Adrenal gland (tissue), 12 donors: Measurements from ENCODE around the gene MLN. TPM values are rescaled to one million over a fixed set of nuclear protein-coding genes. Genes with fewer than 3 reads are reported as not detected.

Experiments used
- DNase-seq, 7 donors: peaks; one replicate each; pipeline ENCODE4 v3.0.0-alpha.2; 2019 to 2020
- H3K27ac ChIP-seq, 5 donors: fragments of 200-600 bp; sonication (generic) in 4 of 5; 1 replicate in 3 of 5; 2 replicates in 2 of 5; pipeline versions ENCODE4 v1.5.1 to v1.8.0; 2016 to 2020; ENCODE audit warnings: mild to moderate bottlenecking in 1 of 5
- H3K27me3 ChIP-seq: fragments of 200-600 bp; 2 replicates; pipeline ENCODE4 v1.8.0; 2021
- H3K36me3 ChIP-seq, 2 donors: fragments of 200-600 bp; replicated peaks in 1 of 2; 1 replicate in 1 of 2; 2 replicates in 1 of 2; pipeline versions ENCODE4 v1.5.1 to v1.8.0; 2018 to 2022
- H3K4me1 ChIP-seq, 2 donors: fragments of 200-600 bp; replicated peaks in 1 of 2; 1 replicate in 1 of 2; 2 replicates in 1 of 2; pipeline versions ENCODE4 v1.5.1 to v1.8.0; 2018 to 2021
- H3K4me3 ChIP-seq, 4 donors: fragments of 200-600 bp; sonication (generic) in 3 of 4; one replicate each; pipeline ENCODE4 v1.5.1; 2016 to 2018
- H3K9me3 ChIP-seq, 3 donors: fragments of 200-600 bp; sonication (generic) in 1 of 3; replicated peaks in 1 of 3; 1 replicate in 2 of 3; 2 replicates in 1 of 3; pipeline versions ENCODE4 v1.5.1 to v1.8.0; 2016 to 2021
- CTCF ChIP-seq, 6 experiments: fragments of 450-650 bp in 4 of 6; fragments of 200-600 bp in 2 of 6; sonication (generic) in 1 of 6; IDR thresholded peaks; 1 replicate in 5 of 6; 2 replicates in 1 of 6; pipeline versions ENCODE4 v1.5.1 to v1.8.0; 2016 to 2021; ENCODE audit warnings: antibody characterized with exemption in 6 of 6, mild to moderate bottlenecking in 2 of 6, moderate library complexity in 1 of 6
- POLR2A ChIP-seq, 2 donors: fragments of 450-650 bp; IDR thresholded peaks; one replicate each; pipeline ENCODE4 v1.6.1; 2017; ENCODE audit warnings: antibody characterized with exemption in 2 of 2, mild to moderate bottlenecking in 2 of 2, moderate library complexity in 1 of 2
- WGBS, 4 donors: extraction: QIAGEN DNeasy Blood & Tissue Kit in 2 of 4; methylation state at CpG; one replicate each; pipeline versions ENCODE4 v1.1.5 to v1.1.7; 2013 to 2017; 5-methylcytosine and 5-hydroxymethylcytosine counted together
- intact Hi-C, 2 donors: fragments of 100-400 bp; cut with DNase I; formaldehyde crosslinking; loops; one replicate each; pipeline versions ENCODE4 v1.14.1 to v1.15.0; 2022 to 2023
- polyA plus RNA-seq, 3 donors: library from polyadenylated mRNA; stranded (reverse); fragments of 200-250 nt in 2 of 3; fragments of 350-450 nt in 1 of 3; fragmentation: Illumina TruSeq in 1 of 3; extraction: RNeasy Lipid Tissue Mini Kit (QIAGEN cat#74804) in 1 of 3; gene quantifications; one replicate each; pipeline ENCODE4 v1.2.3, GENCODE V29; 2013 to 2014
- total RNA-seq, 9 donors: library from RNA; depleted of rRNA in 4 of 9; stranded (reverse); fragments of >200 nt in 4 of 9; fragments of 120-200 nt in 1 of 9; fragmentation: NEBNext Ultra II Directional in 1 of 9; extraction: Animal tissue kit (Norgen Biotek cat#: 25700) in 1 of 9; gene quantifications; one replicate each; pipeline versions ENCODE4 v1.1.0 to v1.2.4, GENCODE V29; 2013 to 2023
- donor health status: healthy with polysubstance abuse.
- donor health status: Bipolar disorder and iron deficiency.
- donor health status: DM: yes; HTN: yes; CAD: no.
- donor health status: DM: no; HTN: no; CAD: no.
- donor health status: DM: no; HTN: no; CAD: no.
- donor health status: DM: yes; HTN: yes; CAD: no.

The MLN gene
- total and polyA plus RNA-seq, 12 donors = not detected

GRCh38 chr6:33788694-33789549, 14.9 kb downstream of the MLN start, which contains the start of gene LEMD2:
Gene LEMD2 (minus strand): TSS chr6:33789130. CDS start chr6:33789116, 14 bp downstream.
- Histone ChIP-seq H3K4me1 (peaks cover 20 to 41% of the 10 kb centered on the region in 2 donors), H3K9me3 (no peaks in the 10 kb centered on the region), H3K4me3 (peak within 1 kb of the TSS; percentile 34 to 80 (median 58)), H3K27me3 (no peaks in the 10 kb centered on the region), H3K27ac (peak within 1 kb of the TSS; percentile 90 to 99 (median 96)), H3K36me3 (peaks cover 0 to 12% of the 10 kb centered on the region in 2 donors)
- intact Hi-C loops = no loop called here
- TF ChIP-seq CTCF (IDR thresholded peaks at IDR 0.05) = peak in 1 of 6 experiments; percentile 7
- peak; percentile 90 to 91 for TF ChIP-seq POLR2A (IDR thresholded peaks at IDR 0.05)
- DNase-seq = peak; percentile 91 to 97 (median 94)
- WGBS, 4 donors = 3 to 11% (median 6%) methylated on average over 23 to 86 of the region's 86 CpGs

- H3K4me1 ChIP-seq = peaks cover 20 to 41% of the 10 kb centered on the region in 2 donors
- peak; percentile 75 to 88 (median 84) for DNase-seq
- TF ChIP-seq POLR2A (IDR thresholded peaks at IDR 0.05) (peak; percentile 59 to 79), CTCF (IDR thresholded peaks at IDR 0.05) (no peak)
Measured at GRCh38 chr6:33787954-33788693, 15.7 kb downstream of the MLN start.

GRCh38 chr6:33787346-33787953, 16.4 kb downstream of the MLN start:
- Histone ChIP-seq H3K27ac (peak overlapping the region; percentile 90 to 99 (median 96)), H3K27me3 (no peaks in the 10 kb centered on the region), H3K36me3 (peaks cover 0 to 27% of the 10 kb centered on the region in 2 donors), H3K4me3 (peak overlapping the region in 2 of 4 donors; percentile 67 to 80), H3K9me3 (no peaks in the 10 kb centered on the region), H3K4me1 (peaks cover 20 to 41% of the 10 kb centered on the region in 2 donors)
- WGBS, 4 donors = 27 to 34% (median 32%) methylated on average over 7 of the region's 7 CpGs
- DNase-seq = peak in 5 of 7 donors; percentile 54 to 67 (median 67)
- intact Hi-C loops = no loop called here
- TF ChIP-seq CTCF (IDR thresholded peaks at IDR 0.05) (no peak), POLR2A (IDR thresholded peaks at IDR 0.05) (peak in 1 of 2 donors; percentile 25)

More at GRCh38 chr6:33787954-33788693, 15.7 kb downstream of the MLN start:
- no peaks in the 10 kb centered on the region for H3K27me3 ChIP-seq
- H3K27ac ChIP-seq = peak overlapping the region; percentile 90 to 99 (median 96)
- peaks cover 0 to 20% of the 10 kb centered on the region in 2 donors for H3K36me3 ChIP-seq
- peak overlapping the region; percentile 34 to 80 (median 58) for H3K4me3 ChIP-seq
- intact Hi-C loops = no loop called here
- no peaks in the 10 kb centered on the region for H3K9me3 ChIP-seq
- 0 to 1% (median 1%) methylated on average over 24 to 53 of the region's 53 CpGs for WGBS, 4 donors
